Subcutaneous abdominal adipose tissue (tissue), 5 donors: ENCODE results near the gene ROBO1.
A peak's percentile ranks its signal among the peaks of the same experiment; 100 is the strongest.

ENCODE experiments used
- H3K27ac ChIP-seq: one replicate; pipeline ENCODE4 v1.7.0; 2013; ENCODE audit warnings: low read depth, mild to moderate bottlenecking, inconsistent platforms, low read length, moderate library complexity
- H3K27me3 ChIP-seq, 5 donors: one replicate each; pipeline ENCODE4 v1.7.0; 2013; ENCODE audit warnings: low read length in 5 of 5, inconsistent platforms in 1 of 5; ENCODE audit not compliant: control insufficient read depth in 5 of 5, insufficient read depth in 4 of 5
- H3K36me3 ChIP-seq, 5 donors: one replicate each; pipeline ENCODE4 v1.7.0; 2013; ENCODE audit warnings: low read length in 5 of 5; ENCODE audit not compliant: control insufficient read depth in 5 of 5, insufficient read depth in 5 of 5
- H3K4me1 ChIP-seq, 5 donors: one replicate each; pipeline ENCODE4 v1.7.0; 2013; ENCODE audit warnings: low read length in 5 of 5, mild to moderate bottlenecking in 3 of 5, moderate library complexity in 1 of 5; ENCODE audit not compliant: control insufficient read depth in 5 of 5, insufficient read depth in 5 of 5
- H3K4me3 ChIP-seq, 5 donors: one replicate each; pipeline ENCODE4 v1.7.0; 2013; ENCODE audit warnings: low read length in 5 of 5, low read depth in 1 of 5
- H3K9ac ChIP-seq, 5 donors: one replicate each; pipeline ENCODE4 v1.7.0; 2013; ENCODE audit warnings: low read length in 5 of 5, mild to moderate bottlenecking in 4 of 5, moderate library complexity in 3 of 5
- H3K9me3 ChIP-seq, 5 donors: one replicate each; pipeline ENCODE4 v1.7.0; 2013; ENCODE audit warnings: low read length in 5 of 5; ENCODE audit not compliant: control insufficient read depth in 5 of 5
- donor health status: healthy.
- donor health status: healthy.
- donor health status: healthy.
- donor health status: healthy.
- donor health status: healthy.

The ROBO1 gene

DNA sequence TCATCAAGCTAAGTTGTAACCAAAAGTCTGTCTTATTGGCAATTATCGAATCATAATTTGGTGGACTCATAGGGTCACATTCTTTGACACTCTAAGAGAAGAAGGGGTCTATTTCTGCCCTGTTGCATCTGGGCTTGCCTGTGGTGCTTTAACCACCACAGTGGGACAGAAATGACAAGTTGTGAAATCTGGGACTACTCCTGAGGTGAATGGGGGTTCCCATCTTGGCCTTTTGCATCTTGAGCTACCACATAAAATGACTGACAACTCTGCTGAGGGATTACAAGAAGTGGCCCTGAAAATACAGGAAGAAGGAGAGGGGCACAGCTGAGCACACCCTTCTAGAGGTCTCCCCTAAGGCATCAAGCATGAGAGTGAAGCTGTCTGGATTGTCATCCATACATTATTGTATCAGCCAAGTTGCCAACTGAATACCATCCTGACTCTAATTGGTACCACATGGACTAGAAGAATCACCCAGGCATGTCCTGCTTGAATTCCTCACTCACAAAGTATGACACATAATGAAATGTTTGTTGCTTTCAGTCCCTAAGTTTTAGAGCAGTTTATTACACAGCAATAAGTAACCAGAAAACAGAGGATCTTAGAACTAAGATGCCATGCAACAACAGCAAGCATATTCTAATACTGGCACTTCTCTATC, 306.5 kb downstream of the ROBO1 start:
- Histone ChIP-seq H3K27ac (no peak overlapping the region), H3K27me3 (no peaks in the 10 kb centered on the region), H3K9me3 (no peaks in the 10 kb centered on the region), H3K9ac (no peak overlapping the region), H3K36me3 (no peaks in the 10 kb centered on the region), H3K4me3 (no peak overlapping the region), H3K4me1 (no peaks in the 10 kb centered on the region)

GRCh38 chr3:79453600-79453999, 314.2 kb downstream of the ROBO1 start:
- Histone ChIP-seq H3K9ac (no peak overlapping the region), H3K9me3 (no peaks in the 10 kb centered on the region), H3K27me3 (no peaks in the 10 kb centered on the region), H3K4me3 (no peak overlapping the region), H3K27ac (no peak overlapping the region), H3K4me1 (no peaks in the 10 kb centered on the region), H3K36me3 (no peaks in the 10 kb centered on the region)

DNA sequence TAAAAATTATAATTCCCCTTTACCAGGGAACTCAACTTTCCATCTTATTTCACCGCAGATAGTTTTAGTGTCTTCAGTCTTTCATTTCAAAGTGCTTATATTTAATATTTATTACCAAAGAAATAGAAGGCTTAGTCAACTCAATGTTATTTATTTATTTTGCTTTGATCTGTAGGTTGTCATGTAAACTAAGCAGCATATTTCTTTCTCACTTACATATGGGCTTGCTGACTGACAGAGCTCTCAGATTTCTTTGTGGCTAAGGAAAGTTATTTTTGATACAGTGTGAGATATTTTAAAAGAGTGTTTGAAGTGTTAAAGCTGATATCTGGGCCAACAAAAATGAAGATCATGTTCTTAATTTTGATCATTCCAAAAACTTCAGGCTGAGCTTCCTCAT, 331.4 kb downstream of the ROBO1 start:
- H3K27me3 ChIP-seq: no peaks in the 10 kb centered on the region
- no peaks in the 10 kb centered on the region for H3K9me3 ChIP-seq
- no peaks in the 10 kb centered on the region for H3K36me3 ChIP-seq

DNA sequence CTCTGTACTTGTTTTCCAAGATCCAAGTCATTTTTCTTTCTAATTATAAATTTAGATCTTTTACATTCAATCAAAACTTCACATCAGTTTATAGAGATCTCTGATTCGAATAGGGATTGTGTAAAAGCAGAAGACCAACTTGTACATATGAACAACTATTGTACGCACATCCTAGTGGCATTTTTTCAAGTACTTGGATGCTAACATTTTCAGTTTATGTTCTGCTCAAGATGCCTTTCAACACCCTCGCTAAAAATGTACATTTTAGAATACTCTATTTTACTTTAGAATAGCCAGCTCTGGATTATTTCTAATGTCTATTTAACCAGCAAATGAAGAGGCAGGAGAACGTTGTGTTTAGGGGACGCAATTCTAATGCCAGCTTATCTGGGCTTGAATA, 340.7 kb downstream of the ROBO1 start:
- Histone ChIP-seq H3K4me1 (no peaks in the 10 kb centered on the region), H3K27ac (no peak overlapping the region), H3K9me3 (no peaks in the 10 kb centered on the region), H3K36me3 (no peaks in the 10 kb centered on the region), H3K9ac (no peak overlapping the region), H3K27me3 (no peaks in the 10 kb centered on the region), H3K4me3 (no peak overlapping the region)

More for the DNA sequence above, 331.4 kb downstream of the ROBO1 start:
- Histone ChIP-seq H3K27ac (no peak overlapping the region), H3K4me3 (no peak overlapping the region), H3K9ac (no peak overlapping the region), H3K4me1 (no peaks in the 10 kb centered on the region)

GRCh38 chr3:79424811-79425210, 343.0 kb downstream of the ROBO1 start:
- H3K27me3 ChIP-seq: no peaks in the 10 kb centered on the region
- no peaks in the 10 kb centered on the region for H3K4me1 ChIP-seq
- H3K9me3 ChIP-seq: no peaks in the 10 kb centered on the region
- H3K27ac ChIP-seq: no peak overlapping the region
- H3K4me3 ChIP-seq: no peak overlapping the region
- no peaks in the 10 kb centered on the region for H3K36me3 ChIP-seq
- no peak overlapping the region for H3K9ac ChIP-seq

DNA sequence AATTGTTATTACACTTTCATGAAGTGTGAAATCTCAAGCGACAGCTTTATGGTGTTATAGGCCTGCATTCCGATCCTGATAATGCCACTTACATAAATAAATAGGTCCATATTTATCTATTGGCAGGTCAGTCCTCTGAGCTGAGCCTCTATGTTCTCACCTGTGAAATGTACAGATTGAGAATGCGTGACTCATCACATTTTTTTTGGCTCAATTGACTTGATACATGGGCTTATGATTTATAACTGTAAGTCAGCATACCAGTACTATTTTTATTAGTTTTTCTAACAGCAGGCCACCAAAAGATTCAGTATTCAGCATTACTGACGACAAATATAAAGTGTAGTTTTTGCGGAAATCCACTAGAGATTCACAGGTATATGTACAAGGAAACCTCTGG, 344.4 kb downstream of the ROBO1 start:
- peaks cover 0 to 6% (median 0%) of the 10 kb centered on the region in 5 donors for H3K4me1 ChIP-seq
- H3K9ac ChIP-seq: no peak overlapping the region
- no peaks in the 10 kb centered on the region for H3K9me3 ChIP-seq
- H3K27me3 ChIP-seq: no peaks in the 10 kb centered on the region
- no peak overlapping the region for H3K4me3 ChIP-seq
- H3K27ac ChIP-seq: no peak overlapping the region
- no peaks in the 10 kb centered on the region for H3K36me3 ChIP-seq

- no peaks in the 10 kb centered on the region for H3K9me3 ChIP-seq
- H3K4me3 ChIP-seq: no peak overlapping the region
- no peak overlapping the region for H3K27ac ChIP-seq
- peaks cover 0 to 6% (median 0%) of the 10 kb centered on the region in 5 donors for H3K4me1 ChIP-seq
- H3K27me3 ChIP-seq: no peaks in the 10 kb centered on the region
- no peak overlapping the region for H3K9ac ChIP-seq
- no peaks in the 10 kb centered on the region for H3K36me3 ChIP-seq
Observed at GRCh38 chr3:79421273-79421672, 346.5 kb downstream of the ROBO1 start.

- H3K9me3 ChIP-seq: no peaks in the 10 kb centered on the region
Observed at GRCh38 chr3:79418855-79419621, 348.8 kb downstream of the ROBO1 start.

DNA sequence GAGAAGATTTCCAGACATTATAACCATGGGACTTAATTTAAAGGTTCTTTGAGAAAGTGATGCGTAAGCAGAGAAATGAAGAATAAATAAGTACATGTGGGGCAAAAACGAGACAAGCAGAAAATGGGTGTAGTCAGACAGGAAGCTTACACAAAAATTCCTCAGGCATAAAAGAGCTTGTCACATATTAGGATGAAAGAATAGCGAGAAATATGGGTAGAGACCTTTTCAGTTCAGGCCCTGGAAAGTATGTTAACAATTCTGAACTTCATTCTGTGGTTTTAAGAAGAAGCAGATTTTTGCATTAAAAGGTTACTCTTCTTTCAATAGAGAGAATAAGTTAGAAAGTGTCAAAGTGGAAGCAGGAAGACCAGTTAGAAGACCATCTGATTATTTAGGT, 352.4 kb downstream of the ROBO1 start:
- H3K36me3 ChIP-seq: no peaks in the 10 kb centered on the region
- H3K9me3 ChIP-seq: no peaks in the 10 kb centered on the region
- H3K27me3 ChIP-seq: no peaks in the 10 kb centered on the region
- no peak overlapping the region for H3K4me3 ChIP-seq
- no peak overlapping the region for H3K9ac ChIP-seq
- peak overlapping the region; percentile 12 for H3K27ac ChIP-seq
- peaks cover 0 to 41% (median 14%) of the 10 kb centered on the region in 5 donors for H3K4me1 ChIP-seq

More at GRCh38 chr3:79418855-79419621, 348.8 kb downstream of the ROBO1 start:
- Histone ChIP-seq H3K36me3 (no peaks in the 10 kb centered on the region), H3K27me3 (no peaks in the 10 kb centered on the region), H3K27ac (no peak overlapping the region), H3K4me3 (no peak overlapping the region), H3K4me1 (peaks cover 0 to 21% (median 9%) of the 10 kb centered on the region in 5 donors), H3K9ac (no peak overlapping the region)

GRCh38 chr3:79414806-79415205, 353.0 kb downstream of the ROBO1 start:
- Histone ChIP-seq H3K27ac (peak overlapping the region; percentile 12), H3K4me1 (peaks cover 0 to 44% (median 14%) of the 10 kb centered on the region in 5 donors), H3K4me3 (peak overlapping the region in 2 of 5 donors; percentile 13 to 37), H3K9ac (no peak overlapping the region), H3K36me3 (no peaks in the 10 kb centered on the region), H3K27me3 (no peaks in the 10 kb centered on the region), H3K9me3 (no peaks in the 10 kb centered on the region)
